ENCODE results near the gene EPG5. TPM values are rescaled to one million over a fixed set of nuclear protein-coding genes. Genes with fewer than 3 reads are reported as not detected.

EPG5 gene
- total and polyA plus RNA-seq, 4 donors: 3.2 to 20.3 (median 11.1) TPM

DNA sequence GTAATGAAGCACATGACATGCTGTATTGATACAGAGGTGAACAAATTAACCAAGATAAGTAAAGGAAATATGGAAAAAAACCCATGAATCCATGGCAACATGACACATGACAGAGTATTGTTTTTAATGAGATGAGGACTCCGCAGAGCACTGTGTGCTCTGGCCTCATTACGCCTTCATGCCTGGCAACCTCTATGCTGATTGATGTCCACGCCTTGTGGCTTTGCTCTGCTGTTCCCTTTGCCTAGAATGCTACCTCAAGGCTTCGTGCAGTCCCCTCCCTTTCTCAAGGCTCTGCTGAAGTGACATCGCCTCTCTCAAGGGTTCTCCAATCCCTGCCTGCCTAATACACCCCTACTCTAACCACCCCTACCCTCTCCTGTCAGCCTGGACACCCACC lies 133.3 kb downstream of the EPG5 start:
- TF ChIP-seq GABPA (IDR thresholded peaks at IDR 0.05 in 1 of 2, conservative IDR thresholded peaks at IDR 0.05 in 1 of 2) (no peak), RAD21 (IDR thresholded peaks at IDR 0.05) (no peak), NR2F2 (IDR thresholded peaks at IDR 0.05) (no peak), YY1 (IDR thresholded peaks at IDR 0.05) (no peak), TAF1 (conservative IDR thresholded peaks at IDR 0.05) (no peak), FOXA1 (IDR thresholded peaks at IDR 0.05) (no peak)
- TF ChIP-seq, protein P1, sequence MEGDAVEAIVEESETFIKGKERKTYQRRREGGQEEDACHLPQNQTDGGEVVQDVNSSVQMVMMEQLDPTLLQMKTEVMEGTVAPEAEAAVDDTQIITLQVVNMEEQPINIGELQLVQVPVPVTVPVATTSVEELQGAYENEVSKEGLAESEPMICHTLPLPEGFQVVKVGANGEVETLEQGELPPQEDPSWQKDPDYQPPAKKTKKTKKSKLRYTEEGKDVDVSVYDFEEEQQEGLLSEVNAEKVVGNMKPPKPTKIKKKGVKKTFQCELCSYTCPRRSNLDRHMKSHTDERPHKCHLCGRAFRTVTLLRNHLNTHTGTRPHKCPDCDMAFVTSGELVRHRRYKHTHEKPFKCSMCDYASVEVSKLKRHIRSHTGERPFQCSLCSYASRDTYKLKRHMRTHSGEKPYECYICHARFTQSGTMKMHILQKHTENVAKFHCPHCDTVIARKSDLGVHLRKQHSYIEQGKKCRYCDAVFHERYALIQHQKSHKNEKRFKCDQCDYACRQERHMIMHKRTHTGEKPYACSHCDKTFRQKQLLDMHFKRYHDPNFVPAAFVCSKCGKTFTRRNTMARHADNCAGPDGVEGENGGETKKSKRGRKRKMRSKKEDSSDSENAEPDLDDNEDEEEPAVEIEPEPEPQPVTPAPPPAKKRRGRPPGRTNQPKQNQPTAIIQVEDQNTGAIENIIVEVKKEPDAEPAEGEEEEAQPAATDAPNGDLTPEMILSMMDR (IDR thresholded peaks at IDR 0.05; ENCODE audit: low read depth, low read length, missing input control): no peak
- TF ChIP-seq, protein P2, sequence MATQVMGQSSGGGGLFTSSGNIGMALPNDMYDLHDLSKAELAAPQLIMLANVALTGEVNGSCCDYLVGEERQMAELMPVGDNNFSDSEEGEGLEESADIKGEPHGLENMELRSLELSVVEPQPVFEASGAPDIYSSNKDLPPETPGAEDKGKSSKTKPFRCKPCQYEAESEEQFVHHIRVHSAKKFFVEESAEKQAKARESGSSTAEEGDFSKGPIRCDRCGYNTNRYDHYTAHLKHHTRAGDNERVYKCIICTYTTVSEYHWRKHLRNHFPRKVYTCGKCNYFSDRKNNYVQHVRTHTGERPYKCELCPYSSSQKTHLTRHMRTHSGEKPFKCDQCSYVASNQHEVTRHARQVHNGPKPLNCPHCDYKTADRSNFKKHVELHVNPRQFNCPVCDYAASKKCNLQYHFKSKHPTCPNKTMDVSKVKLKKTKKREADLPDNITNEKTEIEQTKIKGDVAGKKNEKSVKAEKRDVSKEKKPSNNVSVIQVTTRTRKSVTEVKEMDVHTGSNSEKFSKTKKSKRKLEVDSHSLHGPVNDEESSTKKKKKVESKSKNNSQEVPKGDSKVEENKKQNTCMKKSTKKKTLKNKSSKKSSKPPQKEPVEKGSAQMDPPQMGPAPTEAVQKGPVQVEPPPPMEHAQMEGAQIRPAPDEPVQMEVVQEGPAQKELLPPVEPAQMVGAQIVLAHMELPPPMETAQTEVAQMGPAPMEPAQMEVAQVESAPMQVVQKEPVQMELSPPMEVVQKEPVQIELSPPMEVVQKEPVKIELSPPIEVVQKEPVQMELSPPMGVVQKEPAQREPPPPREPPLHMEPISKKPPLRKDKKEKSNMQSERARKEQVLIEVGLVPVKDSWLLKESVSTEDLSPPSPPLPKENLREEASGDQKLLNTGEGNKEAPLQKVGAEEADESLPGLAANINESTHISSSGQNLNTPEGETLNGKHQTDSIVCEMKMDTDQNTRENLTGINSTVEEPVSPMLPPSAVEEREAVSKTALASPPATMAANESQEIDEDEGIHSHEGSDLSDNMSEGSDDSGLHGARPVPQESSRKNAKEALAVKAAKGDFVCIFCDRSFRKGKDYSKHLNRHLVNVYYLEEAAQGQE (IDR thresholded peaks at IDR 0.05): no peak
- DNase-seq (ENCODE audit: low spot score): no peak
- no peaks in the 10 kb centered on the region for H3K9me3 ChIP-seq (ENCODE audit: control insufficient read depth in 4 of 4, low read length in 3 of 4)
- no peak overlapping the region for H3K4me3 ChIP-seq (ENCODE audit: low read depth in 1 of 3, low read length in 3 of 3)
- H3K27me3 ChIP-seq (ENCODE audit: control insufficient read depth in 4 of 4, insufficient read depth in 4 of 4, low read length in 3 of 4): no peaks in the 10 kb centered on the region
- H3K27ac ChIP-seq (ENCODE audit: low read depth in 1 of 2, low read length in 2 of 2): no peak overlapping the region
- 88% methylated on average over 5 of the region's 5 CpGs for WGBS
- peaks cover 6 to 31% (median 17%) of the 10 kb centered on the region in 4 donors for H3K4me1 ChIP-seq (ENCODE audit: control insufficient read depth in 4 of 4, insufficient read depth in 4 of 4, low read length in 3 of 4)
- no peak overlapping the region for H3K9ac ChIP-seq (ENCODE audit: low read depth in 1 of 2, low read length in 2 of 2)
- no peaks in the 10 kb centered on the region for H3K36me3 ChIP-seq (ENCODE audit: control insufficient read depth in 4 of 4, insufficient read depth in 3 of 4, low read depth in 1 of 4, low read length in 3 of 4)

DNA sequence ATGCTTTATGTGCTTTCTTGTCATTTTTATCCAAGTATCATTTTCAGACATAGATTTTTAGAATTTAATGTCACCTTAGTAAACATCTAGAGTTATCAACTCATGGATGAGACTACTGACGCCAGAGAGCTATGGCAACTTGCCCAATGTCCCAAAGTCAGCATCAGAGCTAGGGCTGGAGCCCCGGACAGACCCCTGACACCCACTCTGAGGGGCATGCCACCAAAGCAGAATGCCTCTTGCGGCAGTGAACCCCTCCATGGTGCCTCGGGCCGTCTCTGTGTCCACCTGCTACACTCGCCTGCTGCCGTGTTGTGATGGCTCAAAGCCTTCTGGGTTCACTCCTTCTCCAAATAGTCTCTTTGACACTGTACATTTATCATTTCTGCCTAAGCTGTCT lies 136.2 kb downstream of the EPG5 start:
- Histone ChIP-seq H3K4me3 (ENCODE audit: low read depth in 1 of 3, low read length in 3 of 3) (no peak overlapping the region), H3K36me3 (ENCODE audit: control insufficient read depth in 4 of 4, insufficient read depth in 3 of 4, low read depth in 1 of 4, low read length in 3 of 4) (no peaks in the 10 kb centered on the region), H3K9ac (ENCODE audit: low read depth in 1 of 2, low read length in 2 of 2) (no peak overlapping the region), H3K4me1 (ENCODE audit: control insufficient read depth in 4 of 4, insufficient read depth in 4 of 4, low read length in 3 of 4) (peaks cover 0 to 15% (median 9%) of the 10 kb centered on the region in 4 donors), H3K27ac (ENCODE audit: low read depth in 1 of 2, low read length in 2 of 2) (no peak overlapping the region), H3K9me3 (ENCODE audit: control insufficient read depth in 4 of 4, low read length in 3 of 4) (no peaks in the 10 kb centered on the region), H3K27me3 (ENCODE audit: control insufficient read depth in 4 of 4, insufficient read depth in 4 of 4, low read length in 3 of 4) (no peaks in the 10 kb centered on the region)
- TF ChIP-seq, protein P1 (IDR thresholded peaks at IDR 0.05; ENCODE audit: low read depth, low read length, missing input control): no peak
- TF ChIP-seq NR2F2 (IDR thresholded peaks at IDR 0.05) (no peak), FOXA1 (IDR thresholded peaks at IDR 0.05) (no peak), FOXA2 (IDR thresholded peaks at IDR 0.05) (no peak), RXRA (IDR thresholded peaks at IDR 0.05) (no peak)
- TF ChIP-seq, protein P2 (IDR thresholded peaks at IDR 0.05): no peak
- TF ChIP-seq, protein P3, sequence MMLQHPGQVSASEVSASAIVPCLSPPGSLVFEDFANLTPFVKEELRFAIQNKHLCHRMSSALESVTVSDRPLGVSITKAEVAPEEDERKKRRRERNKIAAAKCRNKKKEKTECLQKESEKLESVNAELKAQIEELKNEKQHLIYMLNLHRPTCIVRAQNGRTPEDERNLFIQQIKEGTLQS (IDR thresholded peaks at IDR 0.05): no peak
- TF ChIP-seq, protein P4, sequence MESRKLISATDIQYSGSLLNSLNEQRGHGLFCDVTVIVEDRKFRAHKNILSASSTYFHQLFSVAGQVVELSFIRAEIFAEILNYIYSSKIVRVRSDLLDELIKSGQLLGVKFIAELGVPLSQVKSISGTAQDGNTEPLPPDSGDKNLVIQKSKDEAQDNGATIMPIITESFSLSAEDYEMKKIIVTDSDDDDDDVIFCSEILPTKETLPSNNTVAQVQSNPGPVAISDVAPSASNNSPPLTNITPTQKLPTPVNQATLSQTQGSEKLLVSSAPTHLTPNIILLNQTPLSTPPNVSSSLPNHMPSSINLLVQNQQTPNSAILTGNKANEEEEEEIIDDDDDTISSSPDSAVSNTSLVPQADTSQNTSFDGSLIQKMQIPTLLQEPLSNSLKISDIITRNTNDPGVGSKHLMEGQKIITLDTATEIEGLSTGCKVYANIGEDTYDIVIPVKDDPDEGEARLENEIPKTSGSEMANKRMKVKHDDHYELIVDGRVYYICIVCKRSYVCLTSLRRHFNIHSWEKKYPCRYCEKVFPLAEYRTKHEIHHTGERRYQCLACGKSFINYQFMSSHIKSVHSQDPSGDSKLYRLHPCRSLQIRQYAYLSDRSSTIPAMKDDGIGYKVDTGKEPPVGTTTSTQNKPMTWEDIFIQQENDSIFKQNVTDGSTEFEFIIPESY (IDR thresholded peaks at IDR 0.05): no peak
- 87% methylated on average over 7 of the region's 7 CpGs for WGBS
- DNase-seq (ENCODE audit: low spot score): no peak
